HL-60 (cell line): Measurements from ENCODE around the gene DACT2.

Source experiments
- DNase-seq, 2 experiments: peaks; one replicate each; pipeline ENCODE4 v3.0.0-alpha.2; 2010 to 2020; ENCODE audit warnings: low read depth in 1 of 2, low spot score in 1 of 2
- H3K27ac ChIP-seq: fragments of 250-450 bp; sonication (Bioruptor Pico); replicated peaks from 2 replicates; pipeline ENCODE4 v1.5.1; 2020; ENCODE audit warnings: mild to moderate bottlenecking, moderate library complexity
- H3K27me3 ChIP-seq: fragments of 250-450 bp; sonication (Bioruptor Pico); 2 replicates; pipeline ENCODE4 v1.5.1; 2021; ENCODE audit warnings: mild to moderate bottlenecking, moderate library complexity; ENCODE audit not compliant: insufficient read depth, poor library complexity, severe bottlenecking
- H3K4me3 ChIP-seq: replicated peaks from 2 replicates; pipeline ENCODE4 v1.5.1; 2011; ENCODE audit warnings: mild to moderate bottlenecking, control low read depth, low read length; ENCODE audit not compliant: insufficient read depth
- GABPA ChIP-seq: IDR thresholded peaks from 2 replicates; pipeline ENCODE4 v1.6.1; 2012; ENCODE audit warnings: low read depth
- POLR2AphosphoS5 ChIP-seq: IDR thresholded peaks from 2 replicates; pipeline ENCODE4 v1.6.1; 2012; ENCODE audit warnings: low read depth
- SPI1 ChIP-seq: IDR thresholded peaks from 2 replicates; pipeline ENCODE4 v1.6.1; 2012; ENCODE audit warnings: low read depth, mild to moderate bottlenecking, borderline replicate concordance
- TF ChIP-seq, protein P1 (sequence below): IDR thresholded peaks from 2 replicates; pipeline ENCODE4 v1.6.1; 2012; ENCODE audit warnings: low read depth; ENCODE audit not compliant: insufficient replicate concordance
- TF ChIP-seq, protein P2 (sequence below): IDR thresholded peaks from one replicate; pipeline ENCODE4 v1.5.1; 2011; ENCODE audit warnings: low read length, control low read depth, inconsistent platforms; ENCODE audit not compliant: insufficient read depth

Gene DACT2

DNA sequence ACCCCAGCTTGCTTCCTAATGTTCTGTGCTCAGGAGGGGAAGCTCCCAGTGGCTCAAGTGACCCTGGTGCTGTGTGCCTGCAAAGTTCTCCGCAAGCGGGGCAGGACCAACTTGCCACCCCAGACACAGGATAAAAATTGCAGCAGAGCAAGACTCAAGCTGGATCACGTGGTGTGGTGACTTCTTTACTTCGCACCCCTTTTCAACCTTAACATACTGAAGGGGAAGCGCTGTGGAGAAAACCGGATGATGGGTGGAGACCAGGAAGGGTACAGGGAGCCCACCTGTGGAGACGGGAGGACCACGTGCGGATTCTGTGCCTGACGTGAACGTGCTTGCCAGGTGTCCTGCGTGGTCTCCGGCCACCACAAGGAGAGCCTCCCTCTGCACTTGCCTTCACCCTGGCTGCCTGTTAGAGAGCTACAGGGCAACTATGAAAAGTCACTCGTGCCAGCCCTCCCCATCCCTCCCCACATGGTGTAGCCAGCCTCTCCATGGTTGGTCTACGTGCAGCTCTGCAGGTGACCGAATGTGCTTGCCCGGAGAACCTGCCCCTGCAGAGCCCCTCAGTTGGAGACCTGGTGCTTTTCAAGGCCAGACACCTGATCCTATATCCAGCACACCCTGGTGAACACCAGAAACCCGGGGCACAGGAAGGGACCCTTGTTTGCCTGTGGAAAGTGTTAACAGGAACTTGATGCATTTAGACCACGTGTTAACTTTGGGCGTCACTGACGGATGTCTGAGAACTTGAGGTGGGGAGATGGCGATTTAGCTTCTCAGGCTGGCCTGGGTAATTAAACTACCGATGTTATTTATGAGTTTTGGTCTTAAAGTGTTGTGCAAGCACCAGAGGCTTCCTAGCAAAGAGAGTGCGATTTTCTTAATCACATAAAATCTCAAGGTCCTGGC, 23.9 kb upstream of the DACT2 start:
- no peak for DNase-seq
- Histone ChIP-seq H3K27me3 (no peaks in the 10 kb centered on the region), H3K4me3 (no peak overlapping the region), H3K27ac (no peak overlapping the region)
- no peak for TF ChIP-seq SPI1
- TF ChIP-seq POLR2AphosphoS5, result no peak
- no peak for TF ChIP-seq GABPA
- TF ChIP-seq, protein P1, sequence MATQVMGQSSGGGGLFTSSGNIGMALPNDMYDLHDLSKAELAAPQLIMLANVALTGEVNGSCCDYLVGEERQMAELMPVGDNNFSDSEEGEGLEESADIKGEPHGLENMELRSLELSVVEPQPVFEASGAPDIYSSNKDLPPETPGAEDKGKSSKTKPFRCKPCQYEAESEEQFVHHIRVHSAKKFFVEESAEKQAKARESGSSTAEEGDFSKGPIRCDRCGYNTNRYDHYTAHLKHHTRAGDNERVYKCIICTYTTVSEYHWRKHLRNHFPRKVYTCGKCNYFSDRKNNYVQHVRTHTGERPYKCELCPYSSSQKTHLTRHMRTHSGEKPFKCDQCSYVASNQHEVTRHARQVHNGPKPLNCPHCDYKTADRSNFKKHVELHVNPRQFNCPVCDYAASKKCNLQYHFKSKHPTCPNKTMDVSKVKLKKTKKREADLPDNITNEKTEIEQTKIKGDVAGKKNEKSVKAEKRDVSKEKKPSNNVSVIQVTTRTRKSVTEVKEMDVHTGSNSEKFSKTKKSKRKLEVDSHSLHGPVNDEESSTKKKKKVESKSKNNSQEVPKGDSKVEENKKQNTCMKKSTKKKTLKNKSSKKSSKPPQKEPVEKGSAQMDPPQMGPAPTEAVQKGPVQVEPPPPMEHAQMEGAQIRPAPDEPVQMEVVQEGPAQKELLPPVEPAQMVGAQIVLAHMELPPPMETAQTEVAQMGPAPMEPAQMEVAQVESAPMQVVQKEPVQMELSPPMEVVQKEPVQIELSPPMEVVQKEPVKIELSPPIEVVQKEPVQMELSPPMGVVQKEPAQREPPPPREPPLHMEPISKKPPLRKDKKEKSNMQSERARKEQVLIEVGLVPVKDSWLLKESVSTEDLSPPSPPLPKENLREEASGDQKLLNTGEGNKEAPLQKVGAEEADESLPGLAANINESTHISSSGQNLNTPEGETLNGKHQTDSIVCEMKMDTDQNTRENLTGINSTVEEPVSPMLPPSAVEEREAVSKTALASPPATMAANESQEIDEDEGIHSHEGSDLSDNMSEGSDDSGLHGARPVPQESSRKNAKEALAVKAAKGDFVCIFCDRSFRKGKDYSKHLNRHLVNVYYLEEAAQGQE, result no peak
- TF ChIP-seq, protein P2, sequence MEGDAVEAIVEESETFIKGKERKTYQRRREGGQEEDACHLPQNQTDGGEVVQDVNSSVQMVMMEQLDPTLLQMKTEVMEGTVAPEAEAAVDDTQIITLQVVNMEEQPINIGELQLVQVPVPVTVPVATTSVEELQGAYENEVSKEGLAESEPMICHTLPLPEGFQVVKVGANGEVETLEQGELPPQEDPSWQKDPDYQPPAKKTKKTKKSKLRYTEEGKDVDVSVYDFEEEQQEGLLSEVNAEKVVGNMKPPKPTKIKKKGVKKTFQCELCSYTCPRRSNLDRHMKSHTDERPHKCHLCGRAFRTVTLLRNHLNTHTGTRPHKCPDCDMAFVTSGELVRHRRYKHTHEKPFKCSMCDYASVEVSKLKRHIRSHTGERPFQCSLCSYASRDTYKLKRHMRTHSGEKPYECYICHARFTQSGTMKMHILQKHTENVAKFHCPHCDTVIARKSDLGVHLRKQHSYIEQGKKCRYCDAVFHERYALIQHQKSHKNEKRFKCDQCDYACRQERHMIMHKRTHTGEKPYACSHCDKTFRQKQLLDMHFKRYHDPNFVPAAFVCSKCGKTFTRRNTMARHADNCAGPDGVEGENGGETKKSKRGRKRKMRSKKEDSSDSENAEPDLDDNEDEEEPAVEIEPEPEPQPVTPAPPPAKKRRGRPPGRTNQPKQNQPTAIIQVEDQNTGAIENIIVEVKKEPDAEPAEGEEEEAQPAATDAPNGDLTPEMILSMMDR, result no peak

DNA sequence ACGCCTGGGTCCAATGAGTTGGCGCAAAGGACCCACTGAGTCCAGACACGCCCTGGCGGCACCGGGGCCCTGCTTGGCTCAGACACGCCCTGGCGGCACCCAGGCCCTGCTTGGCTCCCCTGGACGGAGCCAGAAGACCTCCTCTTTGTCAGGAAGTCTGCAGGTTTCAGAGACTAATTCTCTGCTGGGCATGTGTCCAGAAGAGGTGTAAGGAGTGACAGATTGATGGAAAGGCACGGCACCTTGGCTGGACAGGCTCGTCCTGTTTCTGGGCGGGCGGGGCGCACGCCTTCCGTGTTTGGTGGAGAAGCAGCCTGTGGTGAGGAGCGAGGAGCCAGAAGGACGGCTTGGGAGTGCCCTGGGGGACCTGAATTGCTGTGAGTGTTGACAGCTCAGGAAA, 23.1 kb upstream of the DACT2 start:
- Histone ChIP-seq H3K27ac (no peak overlapping the region), H3K4me3 (no peak overlapping the region), H3K27me3 (no peaks in the 10 kb centered on the region)
- TF ChIP-seq, protein P2, result no peak
- TF ChIP-seq, protein P1, result no peak
- TF ChIP-seq SPI1 (no peak), GABPA (no peak), POLR2AphosphoS5 (no peak)
- DNase-seq, result no peak

DNA sequence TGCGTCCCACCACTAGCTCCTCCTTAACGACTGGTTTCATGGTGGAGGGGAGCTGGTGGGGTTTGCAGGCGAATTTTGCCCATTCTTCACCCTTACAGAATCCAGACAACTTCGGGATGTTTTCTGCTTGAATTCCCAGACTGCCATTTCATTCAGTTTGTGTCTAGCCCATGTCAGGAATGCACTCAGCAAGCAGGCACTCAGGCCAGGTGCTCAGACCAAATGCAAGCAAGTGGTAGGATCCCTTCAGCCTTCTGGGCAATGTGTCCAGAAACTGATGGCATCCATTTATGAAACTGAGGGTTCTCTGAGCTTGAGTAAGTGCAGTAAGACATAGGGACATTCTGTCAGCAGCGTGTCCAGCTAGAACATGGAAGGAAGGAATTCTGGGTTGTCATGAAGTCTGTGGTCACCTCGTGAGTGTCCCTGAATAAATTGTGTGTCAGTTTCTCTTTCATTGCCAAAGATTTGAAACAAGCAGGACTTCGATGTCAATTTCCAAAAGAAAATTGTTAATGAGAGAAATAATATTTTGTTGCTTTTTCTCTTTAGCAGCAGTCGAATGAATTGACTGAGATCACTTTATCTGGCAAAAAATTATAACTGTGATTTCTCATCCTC, 21.8 kb upstream of the DACT2 start:
- Histone ChIP-seq H3K27ac (no peak overlapping the region), H3K27me3 (no peaks in the 10 kb centered on the region), H3K4me3 (no peak overlapping the region)
- DNase-seq, result no peak
- TF ChIP-seq POLR2AphosphoS5 (no peak), SPI1 (no peak), GABPA (no peak)
- TF ChIP-seq, protein P1, result no peak
- TF ChIP-seq, protein P2, result no peak
